HepG2 (cell line): ENCODE data around the gene PCBP2. TPM values are rescaled to one million over a fixed set of nuclear protein-coding genes. Genes with fewer than 3 reads are reported as not detected.

Experiments
- AHR ChIP-seq: IDR thresholded peaks from 2 replicates; pipeline ENCODE4 v1.6.1; 2018; ENCODE audit warnings: missing genetic modification reagents, missing compliant biosample characterization
- HOXD1 ChIP-seq: sonication (generic); formaldehyde crosslinking; IDR thresholded peaks from 2 replicates; pipeline ENCODE4 v1.5.0; 2020; ENCODE audit warnings: missing genetic modification reagents
- KDM5A ChIP-seq: fragments of 200-600 bp; sonication (generic); IDR thresholded peaks from 2 replicates; pipeline ENCODE4 v1.7.0; 2018; ENCODE audit warnings: antibody characterized with exemption, mild to moderate bottlenecking, low read length, borderline replicate concordance
- KLF11 ChIP-seq: IDR thresholded peaks from 2 replicates; pipeline ENCODE4 v1.6.1; 2016; ENCODE audit warnings: missing compliant biosample characterization
- MTF1 ChIP-seq: sonication (generic); formaldehyde crosslinking; IDR thresholded peaks from 2 replicates; pipeline ENCODE4 v1.5.0; 2020; ENCODE audit warnings: missing genetic modification reagents
- NFAT5 ChIP-seq: sonication (generic); formaldehyde crosslinking; IDR thresholded peaks from 2 replicates; pipeline ENCODE4 v1.4.0; 2020; ENCODE audit warnings: missing genetic modification reagents
- RBM22 ChIP-seq: fragments of 200-400 bp; formaldehyde crosslinking; optimal IDR thresholded peaks from 2 replicates; pipeline ENCODE3; 2017; ENCODE audit warnings: mild to moderate bottlenecking, low read length, moderate library complexity
- ZBTB3 ChIP-seq: sonication (generic); formaldehyde crosslinking; IDR thresholded peaks from 2 replicates; pipeline ENCODE4 v1.4.0; 2020; ENCODE audit warnings: low read depth, mild to moderate bottlenecking, moderate library complexity, missing genetic modification reagents, borderline replicate concordance
- ZFYVE20 ChIP-seq: sonication (generic); formaldehyde crosslinking; IDR thresholded peaks from 2 replicates; pipeline ENCODE4 v1.8.0; 2023; ENCODE audit warnings: low read depth, mild to moderate bottlenecking, moderate library complexity, missing genetic modification reagents, borderline replicate concordance
- ZHX1 ChIP-seq: sonication (generic); formaldehyde crosslinking; IDR thresholded peaks from 2 replicates; pipeline ENCODE4 v1.8.1; 2022; ENCODE audit warnings: low read depth, mild to moderate bottlenecking, missing genetic modification reagents
- ZNF143 ChIP-seq: sonication (generic); formaldehyde crosslinking; IDR thresholded peaks from 2 replicates; pipeline ENCODE4 v1.4.0; 2020; ENCODE audit warnings: missing genetic modification reagents
- ZNF331 ChIP-seq: sonication (generic); formaldehyde crosslinking; IDR thresholded peaks from 2 replicates; pipeline ENCODE4 v1.4.0; 2020; ENCODE audit warnings: missing genetic modification reagents
- ZNF510 ChIP-seq: sonication (generic); formaldehyde crosslinking; IDR thresholded peaks from 2 replicates; pipeline ENCODE4 v1.4.0; 2020; ENCODE audit warnings: low read depth, mild to moderate bottlenecking, missing genetic modification reagents
- ZNF687 ChIP-seq: sonication (generic); formaldehyde crosslinking; IDR thresholded peaks from 2 replicates; pipeline ENCODE4 v1.5.1; 2020; ENCODE audit warnings: mild to moderate bottlenecking, missing genetic modification reagents, moderate library complexity
- ZNF775 ChIP-seq: sonication (generic); formaldehyde crosslinking; IDR thresholded peaks from 2 replicates; pipeline ENCODE4 v1.4.0; 2020; ENCODE audit warnings: missing genetic modification reagents, mild to moderate bottlenecking, moderate library complexity, borderline replicate concordance
- ZSCAN20 ChIP-seq: sonication (generic); formaldehyde crosslinking; IDR thresholded peaks from 2 replicates; pipeline ENCODE4 v1.4.0; 2020; ENCODE audit warnings: missing genetic modification reagents, mild to moderate bottlenecking, borderline replicate concordance
- polyA plus RNA-seq, 8 experiments: library from polyadenylated mRNA; depleted of rRNA in 3 of 8; stranded (reverse) in 7 of 8; unstranded in 1 of 8; fragments of >200 nt; fragmentation: Illumina TruSeq in 4 of 8; extraction: Trizol in 4 of 8; gene quantifications; 2 replicates each; pipeline versions ENCODE4 v1.2.1 to v1.2.3, GENCODE V29; 2011 to 2016; ENCODE audit warnings: low read depth in 4 of 8, missing spikeins in 1 of 8, mixed read lengths in 1 of 8; ENCODE audit not compliant: insufficient read depth in 1 of 8
- total RNA-seq, 5 experiments: library from RNA; depleted of rRNA; stranded (reverse); fragments of >200 nt; fragmentation: Illumina TruSeq; extraction: Trizol; gene quantifications; 2 replicates each; pipeline ENCODE4 v1.2.3, GENCODE V29; 2016; ENCODE audit warnings: low read depth in 1 of 5

Gene PCBP2
- total and polyA plus RNA-seq, 2 of the 13 experiments (the other 11 are each of a cell fraction or from before 2014, with no cell fraction given): 154 to 345 TPM

GRCh38 chr12:53500776-53501614, 49.1 kb downstream of the PCBP2 start, which contains the start of gene TARBP2 (continued):
- TF ChIP-seq ZBTB3 (no peak), ZNF331 (CRISPR knock-in tag) (no peak), ZNF775 (no peak), RBM22 (no peak), ZNF687 (CRISPR knock-in tag) (peak; percentile 100), ZNF510 (no peak), AHR (CRISPR knock-in tag) (no peak), KDM5A (peak; percentile 63; the same call in 1 of the 2 replicates), NFAT5 (peak; percentile 83; the same call in 1 of the 2 replicates), HOXD1 (CRISPR knock-in tag) (peak; percentile 79; the same call in 1 of the 2 replicates), KLF11 (CRISPR knock-in tag) (no peak), ZHX1 (no peak), ZSCAN20 (CRISPR knock-in tag) (no peak), ZFYVE20 (CRISPR knock-in tag) (no peak), ZNF143 (CRISPR knock-in tag) (peak; percentile 92), MTF1 (CRISPR knock-in tag) (0 out of 2 replicates have a peak, but pooled peaks have one; percentile 51)
